WTC11 (cell line): Measurements from ENCODE around the gene DPP4. TPM values are rescaled to one million over a fixed set of nuclear protein-coding genes. Genes with fewer than 3 reads are reported as not detected.

ENCODE experiments used
- ATAC-seq: fragments of 200-7000 bp; cut with Tn5 transposase; 2 replicates; pipeline ENCODE4 v1.10.0; 2021; ENCODE audit warnings: mild to moderate bottlenecking, moderate library complexity
- CTCF ChIA-PET: fragments of 300-600 bp; sonication (Branson Sonifier 250); formaldehyde crosslinking; loops from one replicate; lab custom pipeline; 2021; ENCODE audit warnings: antibody characterized with exemption; lab: Charles Lee
- POLR2A ChIA-PET: fragments of 350-600 bp; sonication (Branson Sonifier 250); formaldehyde crosslinking; loops from one replicate; lab custom pipeline; 2021; ENCODE audit warnings: antibody characterized with exemption; lab: Charles Lee
- DNase-seq: peaks from one replicate; pipeline ENCODE4 v3.0.0; 2021; ENCODE audit warnings: low spot score
- H3K27ac Mint-ChIP-seq: 2 replicates; pipeline ENCODE4 v1.8.0; 2021; ENCODE audit warnings: mixed read lengths
- H3K27me3 Mint-ChIP-seq: 2 replicates; pipeline ENCODE4 v1.8.0; 2021; ENCODE audit warnings: low read depth, mild to moderate bottlenecking, moderate library complexity, mixed read lengths
- H3K36me3 Mint-ChIP-seq: 2 replicates; pipeline ENCODE4 v1.8.0; 2021; ENCODE audit warnings: mixed read lengths
- H3K4me1 Mint-ChIP-seq: 2 replicates; pipeline ENCODE4 v1.8.0; 2022; ENCODE audit warnings: mixed read lengths
- H3K4me3 Mint-ChIP-seq: 2 replicates; pipeline ENCODE4 v1.8.0; 2021; ENCODE audit warnings: mild to moderate bottlenecking, moderate library complexity, mixed read lengths
- H3K9me3 Mint-ChIP-seq: 2 replicates; pipeline ENCODE4 v1.8.0; 2021; ENCODE audit warnings: mixed read lengths
- CBFB ChIP-seq: sonication (generic); formaldehyde crosslinking; IDR thresholded peaks from 2 replicates; pipeline ENCODE4 v1.8.1; 2022; ENCODE audit warnings: mild to moderate bottlenecking, low read depth, missing genetic modification reagents
- MXD4 ChIP-seq: fragments of 250-450 bp; sonication (Bioruptor Pico); IDR thresholded peaks from 2 replicates; pipeline ENCODE4 v1.8.0; 2021; ENCODE audit warnings: mild to moderate bottlenecking, moderate library complexity, borderline replicate concordance
- NR1H2 ChIP-seq: sonication (generic); formaldehyde crosslinking; IDR thresholded peaks from 2 replicates; pipeline ENCODE4 v1.9.0; 2021; ENCODE audit warnings: mild to moderate bottlenecking, moderate library complexity, missing genetic modification reagents
- NR3C1 ChIP-seq: sonication (generic); formaldehyde crosslinking; conservative IDR thresholded peaks from 2 replicates; pipeline ENCODE4 v1.8.1; 2023; ENCODE audit warnings: low read depth, mild to moderate bottlenecking, missing genetic modification reagents
- TP53 ChIP-seq: sonication (generic); formaldehyde crosslinking; IDR thresholded peaks from 2 replicates; pipeline ENCODE4 v1.8.1; 2023; ENCODE audit warnings: mild to moderate bottlenecking, missing genetic modification reagents
- ZNF219 ChIP-seq: sonication (generic); formaldehyde crosslinking; IDR thresholded peaks from 2 replicates; pipeline ENCODE4 v1.8.0; 2023; ENCODE audit warnings: missing genetic modification reagents, mild to moderate bottlenecking, borderline replicate concordance
- ZNF232 ChIP-seq: sonication (generic); formaldehyde crosslinking; IDR thresholded peaks from 2 replicates; pipeline ENCODE4 v1.8.0; 2022; ENCODE audit warnings: mild to moderate bottlenecking, missing genetic modification reagents
- ZNF416 ChIP-seq: fragments of 250-450 bp; sonication (Bioruptor Pico); IDR thresholded peaks from 2 replicates; pipeline ENCODE4 v1.9.0; 2021; ENCODE audit warnings: mild to moderate bottlenecking, inconsistent platforms
- total RNA-seq: library from RNA; stranded (reverse); gene quantifications from 3 replicates; pipeline ENCODE4 v1.2.3, GENCODE V29; 2021
- TF ChIP-seq, protein P1 (sequence below): sonication (generic); formaldehyde crosslinking; IDR thresholded peaks from 2 replicates; pipeline ENCODE4 v1.8.0; 2022; ENCODE audit warnings: mild to moderate bottlenecking, missing genetic modification reagents
- TF ChIP-seq, protein P2 (sequence below): sonication (generic); formaldehyde crosslinking; IDR thresholded peaks from 2 replicates; pipeline ENCODE4 v1.8.1; 2022; ENCODE audit warnings: missing genetic modification reagents, borderline replicate concordance
- TF ChIP-seq, protein P3 (sequence below): sonication (generic); formaldehyde crosslinking; IDR thresholded peaks from 2 replicates; pipeline ENCODE4 v1.8.0; 2022; ENCODE audit warnings: mild to moderate bottlenecking, missing genetic modification reagents
- TF ChIP-seq, protein P4 (sequence below): sonication (generic); formaldehyde crosslinking; conservative IDR thresholded peaks from 2 replicates; pipeline ENCODE4 v1.8.1; 2023; ENCODE audit warnings: mild to moderate bottlenecking, low read depth, missing genetic modification reagents, moderate library complexity
- TF ChIP-seq, protein P5 (sequence below): sonication (generic); formaldehyde crosslinking; IDR thresholded peaks from 2 replicates; pipeline ENCODE4 v1.8.0; 2022; ENCODE audit warnings: mild to moderate bottlenecking, missing genetic modification reagents
- TF ChIP-seq, protein P6 (sequence below): sonication (generic); formaldehyde crosslinking; IDR thresholded peaks from 2 replicates; pipeline ENCODE4 v1.8.1; 2022; ENCODE audit warnings: low read depth, mild to moderate bottlenecking, moderate library complexity, missing genetic modification reagents, borderline replicate concordance

Gene DPP4
- total RNA-seq, 1 experiment from 2014 or later, result 3.6 TPM

DNA sequence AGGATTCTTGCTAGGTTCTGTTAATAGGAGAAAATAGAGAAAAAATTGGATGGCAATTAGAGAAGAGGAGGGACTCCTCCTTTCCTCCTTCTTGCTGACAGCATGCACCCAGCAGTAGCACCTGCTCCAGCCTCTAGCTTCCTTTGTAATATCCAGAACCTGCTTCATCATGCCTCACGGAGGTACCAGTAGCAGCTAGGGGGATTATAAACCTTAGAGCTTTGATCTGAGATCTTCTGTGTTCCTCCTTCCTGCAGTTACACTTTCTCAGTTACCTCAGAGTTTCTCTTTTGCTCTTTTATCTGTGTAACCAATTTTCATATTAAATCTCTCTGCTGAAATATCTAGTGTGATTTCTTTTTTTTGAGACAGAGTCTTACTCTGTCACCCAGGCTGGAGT is 16.6 kb downstream of the DPP4 start (continued):
- TF ChIP-seq, protein P1, sequence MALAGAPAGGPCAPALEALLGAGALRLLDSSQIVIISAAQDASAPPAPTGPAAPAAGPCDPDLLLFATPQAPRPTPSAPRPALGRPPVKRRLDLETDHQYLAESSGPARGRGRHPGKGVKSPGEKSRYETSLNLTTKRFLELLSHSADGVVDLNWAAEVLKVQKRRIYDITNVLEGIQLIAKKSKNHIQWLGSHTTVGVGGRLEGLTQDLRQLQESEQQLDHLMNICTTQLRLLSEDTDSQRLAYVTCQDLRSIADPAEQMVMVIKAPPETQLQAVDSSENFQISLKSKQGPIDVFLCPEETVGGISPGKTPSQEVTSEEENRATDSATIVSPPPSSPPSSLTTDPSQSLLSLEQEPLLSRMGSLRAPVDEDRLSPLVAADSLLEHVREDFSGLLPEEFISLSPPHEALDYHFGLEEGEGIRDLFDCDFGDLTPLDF (CRISPR knock-in tag), result no peak
- TF ChIP-seq, protein P2, sequence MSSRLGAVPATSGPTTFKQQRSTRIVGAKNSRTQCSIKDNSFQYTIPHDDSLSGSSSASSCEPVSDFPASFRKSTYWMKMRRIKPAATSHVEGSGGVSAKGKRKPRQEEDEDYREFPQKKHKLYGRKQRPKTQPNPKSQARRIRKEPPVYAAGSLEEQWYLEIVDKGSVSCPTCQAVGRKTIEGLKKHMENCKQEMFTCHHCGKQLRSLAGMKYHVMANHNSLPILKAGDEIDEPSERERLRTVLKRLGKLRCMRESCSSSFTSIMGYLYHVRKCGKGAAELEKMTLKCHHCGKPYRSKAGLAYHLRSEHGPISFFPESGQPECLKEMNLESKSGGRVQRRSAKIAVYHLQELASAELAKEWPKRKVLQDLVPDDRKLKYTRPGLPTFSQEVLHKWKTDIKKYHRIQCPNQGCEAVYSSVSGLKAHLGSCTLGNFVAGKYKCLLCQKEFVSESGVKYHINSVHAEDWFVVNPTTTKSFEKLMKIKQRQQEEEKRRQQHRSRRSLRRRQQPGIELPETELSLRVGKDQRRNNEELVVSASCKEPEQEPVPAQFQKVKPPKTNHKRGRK (CRISPR knock-in tag), result no peak
- TF ChIP-seq ZNF219 (CRISPR knock-in tag), result no peak
- TF ChIP-seq NR3C1 (CRISPR knock-in tag), result no peak
- TF ChIP-seq ZNF232 (CRISPR knock-in tag), result no peak
- no peak for TF ChIP-seq ZNF416 (CRISPR knock-in tag)

DNA sequence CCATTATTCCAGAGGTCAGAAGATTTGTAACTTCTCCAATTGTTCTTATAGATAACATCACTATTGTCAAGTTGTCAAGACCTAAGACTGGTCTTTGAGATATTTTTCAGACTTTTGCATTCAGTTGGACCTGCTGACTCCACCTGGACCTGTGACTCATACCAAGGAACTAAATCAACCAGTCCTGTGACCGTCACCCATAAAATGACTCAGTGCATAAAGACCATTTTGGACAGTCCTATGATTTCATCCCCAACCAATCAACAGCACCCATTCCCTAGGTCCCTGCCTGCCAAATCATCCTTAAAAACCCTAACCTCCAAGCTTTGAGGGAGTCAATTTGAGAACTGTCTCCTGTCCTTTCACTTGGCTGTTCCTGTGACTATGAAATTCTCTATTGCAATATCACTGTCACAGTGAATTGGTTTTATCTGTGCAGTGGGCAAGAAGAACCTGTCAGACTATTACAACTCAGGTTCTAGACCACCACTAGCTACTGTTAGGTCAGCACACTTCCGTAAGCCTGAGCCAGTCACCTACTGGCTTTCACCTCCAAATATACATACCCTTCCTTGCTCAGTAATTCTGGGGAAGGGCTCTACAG is 17.1 kb downstream of the DPP4 start:
- no peak overlapping the region for H3K4me3 Mint-ChIP-seq
- ATAC-seq (no peak), DNase-seq (no peak)
- TF ChIP-seq, protein P3, sequence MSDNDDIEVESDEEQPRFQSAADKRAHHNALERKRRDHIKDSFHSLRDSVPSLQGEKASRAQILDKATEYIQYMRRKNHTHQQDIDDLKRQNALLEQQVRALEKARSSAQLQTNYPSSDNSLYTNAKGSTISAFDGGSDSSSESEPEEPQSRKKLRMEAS, result no peak
- TF ChIP-seq MXD4 (CRISPR knock-in tag), result no peak
- no peak for TF ChIP-seq TP53 (CRISPR knock-in tag)
- TF ChIP-seq, protein P2 (CRISPR knock-in tag), result no peak
- TF ChIP-seq, protein P4, sequence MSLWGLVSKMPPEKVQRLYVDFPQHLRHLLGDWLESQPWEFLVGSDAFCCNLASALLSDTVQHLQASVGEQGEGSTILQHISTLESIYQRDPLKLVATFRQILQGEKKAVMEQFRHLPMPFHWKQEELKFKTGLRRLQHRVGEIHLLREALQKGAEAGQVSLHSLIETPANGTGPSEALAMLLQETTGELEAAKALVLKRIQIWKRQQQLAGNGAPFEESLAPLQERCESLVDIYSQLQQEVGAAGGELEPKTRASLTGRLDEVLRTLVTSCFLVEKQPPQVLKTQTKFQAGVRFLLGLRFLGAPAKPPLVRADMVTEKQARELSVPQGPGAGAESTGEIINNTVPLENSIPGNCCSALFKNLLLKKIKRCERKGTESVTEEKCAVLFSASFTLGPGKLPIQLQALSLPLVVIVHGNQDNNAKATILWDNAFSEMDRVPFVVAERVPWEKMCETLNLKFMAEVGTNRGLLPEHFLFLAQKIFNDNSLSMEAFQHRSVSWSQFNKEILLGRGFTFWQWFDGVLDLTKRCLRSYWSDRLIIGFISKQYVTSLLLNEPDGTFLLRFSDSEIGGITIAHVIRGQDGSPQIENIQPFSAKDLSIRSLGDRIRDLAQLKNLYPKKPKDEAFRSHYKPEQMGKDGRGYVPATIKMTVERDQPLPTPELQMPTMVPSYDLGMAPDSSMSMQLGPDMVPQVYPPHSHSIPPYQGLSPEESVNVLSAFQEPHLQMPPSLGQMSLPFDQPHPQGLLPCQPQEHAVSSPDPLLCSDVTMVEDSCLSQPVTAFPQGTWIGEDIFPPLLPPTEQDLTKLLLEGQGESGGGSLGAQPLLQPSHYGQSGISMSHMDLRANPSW, result no peak
- no peak for TF ChIP-seq CBFB (CRISPR knock-in tag)
- TF ChIP-seq ZNF416 (CRISPR knock-in tag), result no peak
- TF ChIP-seq, protein P5, sequence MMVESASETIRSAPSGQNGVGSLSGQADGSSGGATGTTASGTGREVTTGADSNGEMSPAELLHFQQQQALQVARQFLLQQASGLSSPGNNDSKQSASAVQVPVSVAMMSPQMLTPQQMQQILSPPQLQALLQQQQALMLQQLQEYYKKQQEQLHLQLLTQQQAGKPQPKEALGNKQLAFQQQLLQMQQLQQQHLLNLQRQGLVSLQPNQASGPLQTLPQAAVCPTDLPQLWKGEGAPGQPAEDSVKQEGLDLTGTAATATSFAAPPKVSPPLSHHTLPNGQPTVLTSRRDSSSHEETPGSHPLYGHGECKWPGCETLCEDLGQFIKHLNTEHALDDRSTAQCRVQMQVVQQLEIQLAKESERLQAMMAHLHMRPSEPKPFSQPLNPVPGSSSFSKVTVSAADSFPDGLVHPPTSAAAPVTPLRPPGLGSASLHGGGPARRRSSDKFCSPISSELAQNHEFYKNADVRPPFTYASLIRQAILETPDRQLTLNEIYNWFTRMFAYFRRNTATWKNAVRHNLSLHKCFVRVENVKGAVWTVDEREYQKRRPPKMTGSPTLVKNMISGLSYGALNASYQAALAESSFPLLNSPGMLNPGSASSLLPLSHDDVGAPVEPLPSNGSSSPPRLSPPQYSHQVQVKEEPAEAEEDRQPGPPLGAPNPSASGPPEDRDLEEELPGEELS (CRISPR knock-in tag), result no peak
- TF ChIP-seq, protein P6, sequence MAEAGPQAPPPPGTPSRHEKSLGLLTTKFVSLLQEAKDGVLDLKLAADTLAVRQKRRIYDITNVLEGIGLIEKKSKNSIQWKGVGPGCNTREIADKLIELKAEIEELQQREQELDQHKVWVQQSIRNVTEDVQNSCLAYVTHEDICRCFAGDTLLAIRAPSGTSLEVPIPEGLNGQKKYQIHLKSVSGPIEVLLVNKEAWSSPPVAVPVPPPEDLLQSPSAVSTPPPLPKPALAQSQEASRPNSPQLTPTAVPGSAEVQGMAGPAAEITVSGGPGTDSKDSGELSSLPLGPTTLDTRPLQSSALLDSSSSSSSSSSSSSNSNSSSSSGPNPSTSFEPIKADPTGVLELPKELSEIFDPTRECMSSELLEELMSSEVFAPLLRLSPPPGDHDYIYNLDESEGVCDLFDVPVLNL, result no peak
- no peak for TF ChIP-seq NR1H2 (CRISPR knock-in tag)
- peaks cover 27% of the 10 kb centered on the region for H3K9me3 Mint-ChIP-seq
- ChIA-PET CTCF (no interaction called here), POLR2A (interaction anchor here (0.9 kb wide), 1 partner anchor 11 kb away, joined by 3 read pairs; no protein-coding TSS in a partner anchor)
- peaks cover 13% of the 10 kb centered on the region for H3K4me1 Mint-ChIP-seq
- H3K27ac Mint-ChIP-seq, result no peak overlapping the region
- peaks cover 15% of the 10 kb centered on the region for H3K36me3 Mint-ChIP-seq
- H3K27me3 Mint-ChIP-seq, result no peaks in the 10 kb centered on the region; the same call in 1 of the 2 replicates
